K562 (cell line): ENCODE results near the gene CHRNA3. TPM values are rescaled to one million over a fixed set of nuclear protein-coding genes. Genes with fewer than 3 reads are reported as not detected.
A peak's percentile ranks its signal among the peaks of the same experiment; 100 is the strongest.

Experiments used
- ATF3 ChIP-seq, 2 experiments: fragments of 450-650 bp in 1 of 2; sonication (generic) in 1 of 2; formaldehyde crosslinking in 1 of 2; IDR thresholded peaks in 1 of 2; conservative IDR thresholded peaks in 1 of 2; 2 replicates each; pipeline versions ENCODE4 v1.6.1 to v1.8.1; 2016 to 2023; ENCODE audit warnings: mild to moderate bottlenecking in 2 of 2, moderate library complexity in 2 of 2, inconsistent platforms in 1 of 2, missing genetic modification reagents in 1 of 2
- BHLHE40 ChIP-seq: IDR thresholded peaks from 2 replicates; pipeline ENCODE4 v1.6.1; 2011; ENCODE audit warnings: low read length, improper control_type of control experiment
- BRF1 ChIP-seq: IDR thresholded peaks from 3 replicates; pipeline ENCODE4 v1.6.1; 2011; ENCODE audit warnings: borderline replicate concordance, mild to moderate bottlenecking; ENCODE audit not compliant: insufficient read length; ENCODE audit errors: extremely low read depth
- CCNT2 ChIP-seq: IDR thresholded peaks from 2 replicates; pipeline ENCODE4 v1.6.1; 2011; ENCODE audit warnings: borderline replicate concordance, low read depth, mild to moderate bottlenecking, moderate library complexity, mixed read lengths, low read length; ENCODE audit not compliant: insufficient read length; ENCODE audit errors: extremely low read depth
- CHD4 ChIP-seq: fragments of 200-600 bp; sonication (generic); IDR thresholded peaks from 3 replicates; pipeline ENCODE4 v1.6.1; 2012; ENCODE audit warnings: low read depth, mild to moderate bottlenecking, mixed read lengths, low read length, inconsistent platforms; ENCODE audit not compliant: insufficient read depth, insufficient replicate concordance, poor library complexity, severe bottlenecking
- CREBBP ChIP-seq: IDR thresholded peaks from one replicate; pipeline ENCODE4 v1.6.1; 2012; ENCODE audit warnings: low read depth, mild to moderate bottlenecking, control low read depth, inconsistent platforms, low read length
- FOSL1 ChIP-seq: fragments of 200-800 bp; sonication (Bioruptor generic); conservative IDR thresholded peaks from 2 replicates; pipeline ENCODE4 v1.6.1; 2016; ENCODE audit warnings: missing genetic modification characterization, missing compliant biosample characterization
- FOXJ3 ChIP-seq: sonication (generic); formaldehyde crosslinking; IDR thresholded peaks from 2 replicates; pipeline ENCODE4 v1.4.0; 2020; ENCODE audit warnings: mild to moderate bottlenecking, missing genetic modification reagents
- GTF2A2 ChIP-seq: IDR thresholded peaks from 2 replicates; pipeline ENCODE4 v1.6.1; 2016; ENCODE audit warnings: mild to moderate bottlenecking, missing genetic modification characterization, missing compliant biosample characterization
- HDAC1 ChIP-seq, 2 experiments: fragments of 450-650 bp; IDR thresholded peaks; 2 replicates each; pipeline ENCODE4 v1.6.1; 2016 to 2017; ENCODE audit warnings: inconsistent platforms in 1 of 2, mild to moderate bottlenecking in 1 of 2, moderate library complexity in 1 of 2
- MYC ChIP-seq, 2 experiments: fragments of 250-450 bp in 1 of 2; sonication (Bioruptor Pico) in 1 of 2; IDR thresholded peaks; 2 replicates each; pipeline versions ENCODE4 v1.5.1 to v1.6.1; 2012 to 2021; ENCODE audit warnings: low read depth in 2 of 2, borderline replicate concordance in 1 of 2, improper control_type of control experiment in 1 of 2, low read length in 1 of 2, mild to moderate bottlenecking in 1 of 2, moderate library complexity in 1 of 2
- NFIX ChIP-seq: fragments of 250-450 bp; sonication (Bioruptor Pico); IDR thresholded peaks from 2 replicates; pipeline ENCODE4 v1.4.0; 2020; ENCODE audit warnings: low read depth, mild to moderate bottlenecking, moderate library complexity
- OTX1 ChIP-seq: fragments of 450-650 bp; formaldehyde crosslinking; IDR thresholded peaks from 2 replicates; pipeline ENCODE4 v1.4.0; 2022; ENCODE audit warnings: mild to moderate bottlenecking
- POLR2B ChIP-seq: fragments of 450-650 bp; IDR thresholded peaks from 2 replicates; pipeline ENCODE4 v1.6.1; 2018; ENCODE audit warnings: low read depth; ENCODE audit not compliant: partially characterized antibody
- RBM39 ChIP-seq: fragments of 200-400 bp; formaldehyde crosslinking; optimal IDR thresholded peaks from 2 replicates; pipeline ENCODE3; 2018; ENCODE audit warnings: low read depth, low read length
- TAF9B ChIP-seq: fragments of 450-650 bp; IDR thresholded peaks from 2 replicates; pipeline ENCODE4 v1.6.1; 2018; ENCODE audit warnings: mild to moderate bottlenecking; ENCODE audit not compliant: partially characterized antibody
- TCF3 ChIP-seq: sonication (generic); formaldehyde crosslinking; IDR thresholded peaks from 2 replicates; pipeline ENCODE4 v1.4.0; 2020; ENCODE audit warnings: mild to moderate bottlenecking, missing genetic modification reagents
- TFAP4 ChIP-seq: sonication (generic); formaldehyde crosslinking; IDR thresholded peaks from 2 replicates; pipeline ENCODE4 v1.8.0; 2022; ENCODE audit warnings: missing genetic modification reagents, mild to moderate bottlenecking, moderate library complexity, borderline replicate concordance
- ZBTB17 ChIP-seq: fragments of 450-650 bp; formaldehyde crosslinking; IDR thresholded peaks from 2 replicates; pipeline ENCODE4 v1.4.0; 2020; ENCODE audit warnings: mild to moderate bottlenecking
- ZKSCAN8 ChIP-seq: fragments of 200-800 bp; sonication (Bioruptor generic); IDR thresholded peaks from 2 replicates; pipeline ENCODE4 v1.6.1; 2016; ENCODE audit warnings: missing genetic modification characterization, missing compliant biosample characterization
- ZNF280A ChIP-seq: fragments of 450-650 bp; IDR thresholded peaks from 2 replicates; pipeline ENCODE4 v1.6.1; 2018; ENCODE audit warnings: mild to moderate bottlenecking, low read depth; ENCODE audit not compliant: partially characterized antibody
- ZNF717 ChIP-seq: fragments of 250-450 bp; sonication (Bioruptor Pico); IDR thresholded peaks from 2 replicates; pipeline ENCODE4 v1.5.0; 2021
- ZNF76 ChIP-seq: fragments of 250-450 bp; sonication (Bioruptor Pico); IDR thresholded peaks from 2 replicates; pipeline ENCODE4 v1.4.0; 2020; ENCODE audit warnings: mild to moderate bottlenecking, moderate library complexity, borderline replicate concordance
- polyA plus RNA-seq, 8 experiments: library from polyadenylated mRNA; depleted of rRNA in 4 of 8; stranded (reverse) in 5 of 8; unstranded in 3 of 8; fragments of >200 nt; fragmentation: Nextera tagmentation in 2 of 8; fragmentation: Illumina TruSeq in 1 of 8; extraction: Ambion mirVana in 2 of 8; extraction: Trizol in 1 of 8; gene quantifications; 2 replicates each; pipeline versions ENCODE4 v1.2.1 to v1.2.3, GENCODE V29; 2011 to 2014; ENCODE audit warnings: inconsistent platforms in 1 of 8, missing spikeins in 1 of 8
- total RNA-seq, 7 experiments: library from RNA; depleted of rRNA in 6 of 7; stranded (reverse); fragments of >200 nt in 6 of 7; fragmentation: Illumina TruSeq in 2 of 7; extraction: Trizol in 2 of 7; gene quantifications; 2 replicates each; pipeline versions ENCODE4 v1.2.1 to v1.2.3, GENCODE V29; 2011 to 2021; ENCODE audit warnings: low replicate concordance in 1 of 7

The CHRNA3 gene
- total and polyA plus RNA-seq, 9 of the 15 experiments (the other 6 are each of a cell fraction or from before 2014, with no cell fraction given), result 0.01 TPM; not detected in 8

GRCh38 chr15:78565097-78565950 lies 55.5 kb downstream of the CHRNA3 start, which contains the start of gene CHRNA5 (continued):
- TF ChIP-seq TAF9B (no peak), ZNF717 (CRISPR knock-in tag) (no peak), ZNF280A (no peak), BHLHE40 (no peak), CCNT2 (peak; percentile 50), HDAC1 (IDR thresholded peaks at IDR 0.05) (peak in 1 of 2 experiments; percentile 58; a peak in 1 of 4 replicates), ZNF76 (CRISPR knock-in tag) (no peak), ZBTB17 (CRISPR knock-in tag) (no peak), TCF3 (CRISPR knock-in tag) (peak; percentile 77), POLR2B (peak; percentile 31), RBM39 (no peak), FOSL1 (tag) (peak; percentile 43; the same call in 1 of the 2 replicates), CHD4 (no peak), GTF2A2 (tag) (no peak), NFIX (CRISPR knock-in tag) (no peak), MYC (IDR thresholded peaks at IDR 0.05; ENCODE audit: low read depth, low read length) (peak; percentile 70), MYC (CRISPR knock-in tag; IDR thresholded peaks at IDR 0.05; ENCODE audit: borderline replicate concordance, low read depth) (no peak), OTX1 (CRISPR knock-in tag) (no peak), BRF1 (no peak), CREBBP (no peak), ZKSCAN8 (CRISPR knock-in tag) (no peak), TFAP4 (CRISPR knock-in tag) (peak; percentile 81), FOXJ3 (no peak), ATF3 (IDR thresholded peaks at IDR 0.05) (no peak), ATF3 (CRISPR knock-in tag; conservative IDR thresholded peaks at IDR 0.05) (no peak)
